ENCODE results near the gene KICS2. TPM values are rescaled to one million over a fixed set of nuclear protein-coding genes. Genes with fewer than 3 reads are reported as not detected.
A peak's percentile ranks its signal among the peaks of the same experiment; 100 is the strongest.

Gene KICS2
- total and polyA plus RNA-seq, 12 donors: 1.8 to 6.1 (median 3.9) TPM

DNA sequence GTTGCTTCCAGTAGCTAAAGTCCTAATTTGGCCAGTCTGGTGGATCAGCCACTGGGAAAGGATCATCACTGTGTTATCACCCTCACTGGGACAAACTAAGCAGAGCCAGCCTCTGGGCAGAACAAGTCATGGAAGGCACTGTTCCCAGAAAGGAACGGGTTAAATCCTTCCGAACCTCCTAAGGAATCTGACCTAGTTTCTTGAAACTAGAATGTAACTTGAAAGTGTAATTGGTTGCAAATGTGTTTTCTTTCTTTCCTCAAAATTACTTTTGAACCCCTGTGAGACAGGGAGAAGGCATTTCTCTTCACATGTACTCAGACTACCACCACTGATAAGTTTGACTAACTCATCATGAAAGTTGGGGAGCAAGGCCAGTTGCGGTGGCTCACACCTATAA lies 18.7 kb upstream of the KICS2 start:
- H3K4me3 ChIP-seq: no peak overlapping the region
- WGBS, 2 donors: 69 to 80% methylated on average over 3 of the region's 3 CpGs
- H3K9me3 ChIP-seq: no peaks in the 10 kb centered on the region
- DNase-seq: no peak
- H3K4me1 ChIP-seq: peaks cover 0 to 11% (median 4%) of the 10 kb centered on the region in 9 donors
- ATAC-seq: no peak
- intact Hi-C loops (cut with DNase I): no loop called here
- TF ChIP-seq, protein P1, sequence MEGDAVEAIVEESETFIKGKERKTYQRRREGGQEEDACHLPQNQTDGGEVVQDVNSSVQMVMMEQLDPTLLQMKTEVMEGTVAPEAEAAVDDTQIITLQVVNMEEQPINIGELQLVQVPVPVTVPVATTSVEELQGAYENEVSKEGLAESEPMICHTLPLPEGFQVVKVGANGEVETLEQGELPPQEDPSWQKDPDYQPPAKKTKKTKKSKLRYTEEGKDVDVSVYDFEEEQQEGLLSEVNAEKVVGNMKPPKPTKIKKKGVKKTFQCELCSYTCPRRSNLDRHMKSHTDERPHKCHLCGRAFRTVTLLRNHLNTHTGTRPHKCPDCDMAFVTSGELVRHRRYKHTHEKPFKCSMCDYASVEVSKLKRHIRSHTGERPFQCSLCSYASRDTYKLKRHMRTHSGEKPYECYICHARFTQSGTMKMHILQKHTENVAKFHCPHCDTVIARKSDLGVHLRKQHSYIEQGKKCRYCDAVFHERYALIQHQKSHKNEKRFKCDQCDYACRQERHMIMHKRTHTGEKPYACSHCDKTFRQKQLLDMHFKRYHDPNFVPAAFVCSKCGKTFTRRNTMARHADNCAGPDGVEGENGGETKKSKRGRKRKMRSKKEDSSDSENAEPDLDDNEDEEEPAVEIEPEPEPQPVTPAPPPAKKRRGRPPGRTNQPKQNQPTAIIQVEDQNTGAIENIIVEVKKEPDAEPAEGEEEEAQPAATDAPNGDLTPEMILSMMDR (IDR thresholded peaks at IDR 0.05): no peak
- H3K27ac ChIP-seq: no peak overlapping the region
- H3K27me3 ChIP-seq: no peaks in the 10 kb centered on the region
- no peaks in the 10 kb centered on the region for H3K36me3 ChIP-seq

DNA sequence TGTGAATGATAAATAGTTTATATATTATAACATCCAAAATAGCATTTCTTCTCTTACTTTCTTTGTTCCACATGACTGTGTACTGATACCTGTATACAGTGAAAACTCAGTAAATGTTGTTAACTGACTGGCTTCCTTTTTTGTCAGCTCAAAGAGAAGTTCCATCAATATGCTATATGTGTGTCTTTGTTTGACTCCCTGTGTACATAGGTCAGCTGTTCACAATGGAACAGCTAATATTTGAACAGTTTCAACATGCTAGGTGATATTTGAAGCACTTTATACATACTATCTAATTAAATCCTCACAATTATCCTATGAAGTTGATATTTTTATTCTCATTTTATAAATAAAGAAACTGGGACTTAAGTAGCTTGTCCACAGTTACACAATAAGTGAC lies 15.3 kb upstream of the KICS2 start:
- H3K9me3 ChIP-seq: no peaks in the 10 kb centered on the region
- ATAC-seq (no peak), DNase-seq (no peak)
- TF ChIP-seq, protein P1 (IDR thresholded peaks at IDR 0.05): no peak
- H3K27ac ChIP-seq: no peak overlapping the region
- intact Hi-C loops (cut with DNase I): loop anchor here in 1 of 10 donors (10.0 kb wide), 1 partner anchor 53 kb away; no protein-coding TSS in a partner anchor
- no peaks in the 10 kb centered on the region for H3K27me3 ChIP-seq
- H3K4me1 ChIP-seq: peaks cover 0 to 11% (median 4%) of the 10 kb centered on the region in 9 donors
- H3K36me3 ChIP-seq: no peaks in the 10 kb centered on the region
- H3K4me3 ChIP-seq: no peak overlapping the region

DNA sequence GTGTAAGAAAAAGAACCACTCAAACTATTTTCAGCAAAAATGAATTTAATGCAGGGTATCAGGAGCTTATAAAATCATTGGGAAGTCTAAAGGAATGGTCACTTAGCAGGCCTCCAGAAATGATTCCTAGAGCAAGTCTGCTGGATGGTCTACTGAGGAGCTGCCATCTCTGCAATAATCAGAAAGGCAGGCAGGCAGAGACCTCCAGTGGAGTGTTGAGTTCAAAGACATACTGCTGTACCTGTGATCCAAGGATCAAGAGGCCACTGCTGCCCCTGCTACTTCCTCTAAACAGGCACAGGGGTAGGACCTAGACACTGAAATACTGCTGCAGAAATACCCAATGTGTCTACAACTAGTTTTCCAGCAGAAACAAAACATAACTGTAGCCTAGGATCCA lies 14.5 kb upstream of the KICS2 start:
- Histone ChIP-seq H3K27me3 (no peaks in the 10 kb centered on the region), H3K9me3 (no peaks in the 10 kb centered on the region), H3K27ac (no peak overlapping the region), H3K4me1 (peaks cover 0 to 11% (median 4%) of the 10 kb centered on the region in 9 donors), H3K4me3 (no peak overlapping the region), H3K36me3 (no peaks in the 10 kb centered on the region)
- TF ChIP-seq, protein P1 (IDR thresholded peaks at IDR 0.05): peak in 1 of 9 donors; percentile 15
- intact Hi-C loops (cut with DNase I): loop anchor here in 1 of 10 donors (10.0 kb wide), 1 partner anchor 52 kb away; no protein-coding TSS in a partner anchor
- DNase-seq: no peak
- no peak for ATAC-seq

DNA sequence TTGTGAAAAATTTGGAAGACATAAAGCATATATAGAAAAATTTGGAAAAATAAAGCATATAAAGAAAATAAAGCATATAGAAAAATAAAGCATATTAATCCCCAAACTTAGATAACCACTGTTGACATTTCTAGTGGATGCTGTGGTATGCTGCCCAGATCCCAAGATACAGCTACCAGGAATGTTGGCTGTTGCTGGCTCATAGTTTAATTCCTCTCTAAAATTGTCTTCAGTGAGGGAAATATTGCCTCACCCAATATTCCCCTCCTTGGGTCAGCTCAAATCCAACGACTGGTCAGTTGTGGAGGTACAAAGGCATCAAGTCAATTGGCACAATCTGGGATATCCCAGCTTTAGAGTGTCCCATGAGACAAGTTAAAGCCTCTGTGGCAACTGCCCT lies 10.1 kb upstream of the KICS2 start:
- Histone ChIP-seq H3K4me3 (no peak overlapping the region), H3K36me3 (peaks cover 0 to 4% (median 0%) of the 10 kb centered on the region in 9 donors), H3K27me3 (no peaks in the 10 kb centered on the region), H3K4me1 (peaks cover 0 to 3% (median 0%) of the 10 kb centered on the region in 9 donors), H3K27ac (no peak overlapping the region), H3K9me3 (no peaks in the 10 kb centered on the region)
- intact Hi-C loops (cut with DNase I): loop anchor here in 1 of 10 donors (10.0 kb wide), 1 partner anchor 47 kb away; no protein-coding TSS in a partner anchor
- no peak for DNase-seq
- 56 to 76% methylated on average over 1 of the region's 1 CpG for WGBS, 2 donors
- no peak for ATAC-seq
- TF ChIP-seq, protein P1 (IDR thresholded peaks at IDR 0.05): no peak

Measured in heart right ventricle (tissue), 16 donors.